GM12878 (cell line): Measurements from ENCODE around the gene ANKRD62. TPM values are rescaled to one million over a fixed set of nuclear protein-coding genes. Genes with fewer than 3 reads are reported as not detected.

ENCODE experiments used
- ATAC-seq: fragments of 200-7000 bp; cut with Tn5 transposase; 3 replicates; pipeline ENCODE4 v1.9.1; 2020; ENCODE audit warnings: mild to moderate bottlenecking, moderate library complexity
- BruUV-seq: library from RNA; stranded (reverse); fragments of 400-500 nt; replicated peaks from 2 replicates; lab custom pipeline; 2021; lab: Mats Ljungman, UMichigan
- CTCF ChIA-PET: fragments of 300-600 bp; sonication (Branson Sonifier 250); formaldehyde crosslinking; extraction: SDS; loops from one replicate; lab custom pipeline; 2021; ENCODE audit warnings: inconsistent platforms; lab: Yijun Ruan, JAX
- POLR2A ChIA-PET: fragments of 350-600 bp; formaldehyde crosslinking; extraction: SDS; loops from one replicate; lab custom pipeline; 2021; ENCODE audit warnings: inconsistent platforms; lab: Charles Lee
- RAD21 ChIA-PET: fragments of 300-600 bp; sonication (Branson Sonifier 250); formaldehyde crosslinking; loops from one replicate; lab custom pipeline; 2023; ENCODE audit warnings: antibody characterized with exemption; ENCODE audit not compliant: unreplicated experiment; lab: Charles Lee
- SMC1A ChIA-PET: fragments of 300-600 bp; sonication (Branson Sonifier 250); formaldehyde crosslinking; loops from one replicate; lab custom pipeline; 2023; ENCODE audit not compliant: unreplicated experiment, uncharacterized antibody; lab: Charles Lee
- DNase-seq: peaks from one replicate; pipeline ENCODE4 v3.0.0-alpha.2; 2011; ENCODE audit warnings: low read depth, low spot score
- FAIRE-seq: peaks from 3 replicates; lab custom pipeline; 2011; peaks lifted over from hg19 to GRCh38; lab: Jason Lieb, UNC
- H2AFZ ChIP-seq: 2 replicates; pipeline ENCODE4 v1.6.0; 2011; ENCODE audit warnings: low read depth, low read length, control low read depth; ENCODE audit not compliant: control insufficient read depth
- H3K27ac ChIP-seq: 2 replicates; pipeline ENCODE4 v1.5.1; 2011; ENCODE audit warnings: control low read depth; ENCODE audit not compliant: control insufficient read depth, insufficient read depth
- H3K27me3 ChIP-seq, 2 experiments: replicated peaks in 1 of 2; 2 replicates each; pipeline versions ENCODE4 v1.6.0 to v1.6.1; 2011; ENCODE audit warnings: low read length in 1 of 2; ENCODE audit not compliant: control insufficient read depth in 2 of 2, insufficient read depth in 2 of 2
- H3K36me3 ChIP-seq, 2 experiments: 2 replicates each; pipeline ENCODE4 v1.5.1; 2011; ENCODE audit warnings: low read length in 1 of 2; ENCODE audit not compliant: control insufficient read depth in 2 of 2, insufficient read depth in 2 of 2
- H3K4me1 ChIP-seq: 2 replicates; pipeline ENCODE4 v1.6.1; 2011; ENCODE audit warnings: mild to moderate bottlenecking, low read length, moderate library complexity, mixed read lengths; ENCODE audit not compliant: control insufficient read depth, insufficient read depth
- H3K4me2 ChIP-seq: 2 replicates; pipeline ENCODE4 v1.6.0; 2011; ENCODE audit warnings: control low read depth; ENCODE audit not compliant: control insufficient read depth, insufficient read depth
- H3K4me3 ChIP-seq: fragments of 200-600 bp; sonication (generic); 2 replicates; pipeline ENCODE4 v1.5.1; 2016
- H3K79me2 ChIP-seq: 2 replicates; pipeline ENCODE4 v1.6.0; 2011; ENCODE audit warnings: low read length; ENCODE audit not compliant: control insufficient read depth, insufficient read depth
- H3K9ac ChIP-seq: 2 replicates; pipeline ENCODE4 v1.8.0; 2011; ENCODE audit warnings: low read length, control low read depth, mixed read lengths; ENCODE audit not compliant: control insufficient read depth, insufficient read depth
- H3K9me3 ChIP-seq: replicated peaks from 3 replicates; pipeline ENCODE4 v1.5.1; 2011; ENCODE audit warnings: mild to moderate bottlenecking, low read length; ENCODE audit not compliant: control insufficient read depth, insufficient read depth
- H4K20me1 ChIP-seq: 2 replicates; pipeline ENCODE4 v1.6.0; 2011; ENCODE audit not compliant: control insufficient read depth, insufficient read depth
- BACH1 ChIP-seq: fragments of 450-650 bp; IDR thresholded peaks from 2 replicates; pipeline ENCODE4 v1.6.1; 2017; ENCODE audit warnings: mild to moderate bottlenecking, borderline replicate concordance
- BRCA1 ChIP-seq: IDR thresholded peaks from 2 replicates; pipeline ENCODE4 v1.6.1; 2011; ENCODE audit warnings: low read depth, low read length, improper control_type of control experiment
- CHD4 ChIP-seq: fragments of 200-600 bp; sonication (generic); IDR thresholded peaks from 2 replicates; pipeline ENCODE4 v1.6.1; 2016; ENCODE audit warnings: mild to moderate bottlenecking
- CTCF ChIP-seq, 3 experiments: IDR thresholded peaks in 2 of 3; conservative IDR thresholded peaks in 1 of 3; 2 replicates each; pipeline ENCODE4 v1.5.1; 2011; ENCODE audit warnings: low read depth in 3 of 3, low read length in 3 of 3, mild to moderate bottlenecking in 3 of 3, control low read depth in 2 of 3, moderate library complexity in 2 of 3, inconsistent platforms in 1 of 3, mixed read lengths in 1 of 3; ENCODE audit not compliant: control insufficient read depth in 2 of 3, insufficient read depth in 1 of 3; ENCODE audit errors: extremely low read depth in 1 of 3
- EP300 ChIP-seq, 2 experiments: fragments of 150-350 bp in 1 of 2; IDR thresholded peaks; 2 replicates each; pipeline ENCODE4 v1.6.1; 2011 to 2012; ENCODE audit warnings: low read depth in 2 of 2, low read length in 2 of 2, borderline replicate concordance in 1 of 2, improper control_type of control experiment in 1 of 2, inconsistent platforms in 1 of 2; ENCODE audit not compliant: control insufficient read depth in 1 of 2
- IRF4 ChIP-seq: IDR thresholded peaks from 2 replicates; pipeline ENCODE4 v1.6.1; 2011; ENCODE audit warnings: low read depth, low read length
- MTA2 ChIP-seq: fragments of 450-650 bp; IDR thresholded peaks from 2 replicates; pipeline ENCODE4 v1.6.1; 2016; ENCODE audit warnings: low read depth, mild to moderate bottlenecking, moderate library complexity
- NFIC ChIP-seq: IDR thresholded peaks from 2 replicates; pipeline ENCODE4 v1.6.1; 2012; ENCODE audit warnings: low read depth, mild to moderate bottlenecking, inconsistent platforms, low read length, moderate library complexity
- NFYB ChIP-seq: IDR thresholded peaks from 2 replicates; pipeline ENCODE4 v1.6.1; 2011; ENCODE audit warnings: low read depth, mild to moderate bottlenecking, low read length, improper control_type of control experiment, moderate library complexity; ENCODE audit not compliant: insufficient read depth
- PKNOX1 ChIP-seq: fragments of 450-650 bp; IDR thresholded peaks from 2 replicates; pipeline ENCODE4 v1.6.1; 2016; ENCODE audit warnings: mild to moderate bottlenecking
- POU2F2 ChIP-seq: IDR thresholded peaks from 3 replicates; pipeline ENCODE4 v1.6.1; 2011; ENCODE audit warnings: low read depth, mild to moderate bottlenecking, low read length, borderline replicate concordance
- SMC3 ChIP-seq: IDR thresholded peaks from 2 replicates; pipeline ENCODE4 v1.6.1; 2011; ENCODE audit warnings: low read length, improper control_type of control experiment, borderline replicate concordance
- ZBED1 ChIP-seq: IDR thresholded peaks from 2 replicates; pipeline ENCODE4 v1.6.1; 2016; ENCODE audit warnings: borderline replicate concordance
- ZNF274 ChIP-seq: IDR thresholded peaks from one replicate; pipeline ENCODE4 v1.8.0; 2011; ENCODE audit not compliant: insufficient read length, insufficient read depth
- ZNF687 ChIP-seq: fragments of 450-650 bp; IDR thresholded peaks from 2 replicates; pipeline ENCODE4 v1.6.1; 2017; ENCODE audit warnings: mild to moderate bottlenecking, moderate library complexity
- WGBS: methylation state at CpG from one replicate; pipeline ENCODE4 v1.1.6; 2016; ENCODE audit warnings: low lambda C conversion rate; ENCODE audit not compliant: insufficient replicate concordance, insufficient coverage; ENCODE audit errors: missing lambda C conversion rate; 5-methylcytosine and 5-hydroxymethylcytosine counted together
- in situ Hi-C: fragments of 300-500 bp; cut with MboI; formaldehyde crosslinking; loops from 9 replicates; pipeline ENCODE4 v1.14.3; 2018; ENCODE audit warnings: mixed read lengths
- intact Hi-C: fragments of 100-400 bp; cut with micrococcal nuclease; formaldehyde crosslinking; loops from one replicate; pipeline ENCODE4 v1.14.2; 2022; ENCODE audit not compliant: unreplicated experiment
- polyA plus RNA-seq, 11 experiments: library from polyadenylated mRNA; depleted of rRNA in 4 of 11; unstranded in 6 of 11; stranded (reverse) in 5 of 11; fragments of >200 nt; fragmentation: Nextera tagmentation in 4 of 11; fragmentation: Illumina TruSeq in 1 of 11; extraction: Ambion mirVana in 4 of 11; extraction: Trizol in 1 of 11; gene quantifications; 1 replicate in 1 of 11; 2 replicates in 10 of 11; pipeline versions ENCODE4 v1.2.1 to v1.2.3, GENCODE V29; 2011 to 2016; ENCODE audit warnings: inconsistent platforms in 2 of 11, missing spikeins in 2 of 11, low read depth in 1 of 11
- total RNA-seq, 4 experiments: library from RNA; depleted of rRNA in 3 of 4; stranded (reverse); fragments of >200 nt in 3 of 4; fragmentation: Illumina TruSeq in 1 of 4; extraction: Trizol in 1 of 4; gene quantifications; 2 replicates each; pipeline versions ENCODE4 v1.2.1 to v1.2.3, GENCODE V29; 2013 to 2021

ANKRD62 gene
- total and polyA plus RNA-seq, 10 of the 15 experiments (the other 5 are each of a cell fraction or from before 2014, with no cell fraction given) = not detected

GRCh38 chr18:12056034-12056883, 37.4 kb upstream of the ANKRD62 start:
- Histone ChIP-seq H3K9ac (no peak overlapping the region), H3K27me3 (no peaks in the 10 kb centered on the region), H4K20me1 (no peaks in the 10 kb centered on the region), H3K4me1 (peaks cover 5% of the 10 kb centered on the region; the same call in 1 of the 2 replicates), H3K36me3 (no peaks in the 10 kb centered on the region), H2AFZ (no peak overlapping the region), H3K4me3 (no peak overlapping the region), H3K27ac (no peak overlapping the region), H3K79me2 (no peaks in the 10 kb centered on the region), H3K4me2 (no peak overlapping the region), H3K9me3 (no peaks in the 10 kb centered on the region)
- no TSS peak for BruUV-seq
- ChIA-PET SMC1A (no interaction called here), RAD21 (no interaction called here), CTCF (no interaction called here), POLR2A (interaction anchor here (0.5 to 0.8 kb wide), 2 partner anchors 171 to 397 kb away, joined by 3 to 4 read pairs; no protein-coding TSS in a partner anchor)
- WGBS = 56% methylated on average over 13 of the region's 14 CpGs
- ATAC-seq (no peak), FAIRE-seq (no peak), DNase-seq (no peak)
- intact Hi-C loops (no loop called here), in situ Hi-C loops (no loop called here)
- no peak for TF ChIP-seq CHD4
- no peak for TF ChIP-seq ZBED1
- no peak for TF ChIP-seq BACH1
- no peak for TF ChIP-seq ZNF687
- TF ChIP-seq NFIC = no peak
- TF ChIP-seq CTCF (IDR thresholded peaks at IDR 0.05 in 2 of 3, conservative IDR thresholded peaks at IDR 0.05 in 1 of 3; ENCODE audit: control insufficient read depth in 2 of 3, extremely low read depth in 1 of 3, insufficient read depth in 1 of 3, low read depth in 3 of 3, low read length in 3 of 3) = no peak
- no peak for TF ChIP-seq ZNF274
- no peak for TF ChIP-seq EP300 (IDR thresholded peaks at IDR 0.05; ENCODE audit: borderline replicate concordance in 1 of 2, control insufficient read depth in 1 of 2, low read depth in 2 of 2, low read length in 2 of 2)
- no peak for TF ChIP-seq IRF4
- no peak for TF ChIP-seq POU2F2
- TF ChIP-seq MTA2 = no peak
- TF ChIP-seq BRCA1 = no peak
- TF ChIP-seq PKNOX1 = no peak
- TF ChIP-seq NFYB = no peak
- no peak for TF ChIP-seq SMC3
